Measurements from ENCODE around the gene PXMP2. TPM values are rescaled to one million over a fixed set of nuclear protein-coding genes. Genes with fewer than 3 reads are reported as not detected.
A peak's percentile ranks its signal among the peaks of the same experiment; 100 is the strongest.

The PXMP2 gene
- total RNA-seq, 1 experiment from 2014 or later, result 17.8 TPM

- Mint-ChIP-seq H3K27ac (peak overlapping the region; percentile 4 to 69 (median 15); a peak in 5 of 7 replicates), H3K27me3 (ENCODE audit: low read depth) (no peaks in the 10 kb centered on the region), H3K36me3 (ENCODE audit: insufficient read depth in 1 of 3, low read depth in 3 of 3) (peaks cover 0 to 55% (median 32%) of the 10 kb centered on the region in 3 experiments; a peak in 6 of 7 replicates), H3K4me1 (peaks cover 7 to 12% of the 10 kb centered on the region in 2 experiments; a peak in 3 of 4 replicates), H3K4me3 (no peak overlapping the region), H3K9me3 (peaks cover 0 to 12% of the 10 kb centered on the region in 2 experiments; a peak in 2 of 5 replicates)
- H3K18ac ChIP-seq (ENCODE audit: insufficient read length, low read depth, low read length), result no peak overlapping the region
- WGBS (ENCODE audit: extremely low coverage, insufficient read length, low lambda C conversion rate), result no CpG with 5 or more reads among the region's 9 CpGs
- DNase-seq, result no peak
- H3K79me1 ChIP-seq (ENCODE audit: insufficient read depth, low read depth, low read length, poor library complexity, severe bottlenecking), result no peaks in the 10 kb centered on the region
- no peak overlapping the region for H3K4me2 ChIP-seq (ENCODE audit: insufficient read depth, insufficient read length, low read length)
- H4K20me1 ChIP-seq (ENCODE audit: control insufficient read depth, insufficient read depth, insufficient read length), result no peaks in the 10 kb centered on the region
- no peak overlapping the region for H3K14ac ChIP-seq (ENCODE audit: insufficient read depth, low read length)
- H2BK5ac ChIP-seq (ENCODE audit: insufficient read length, low read length), result no peak overlapping the region
- H2BK20ac ChIP-seq (ENCODE audit: low read depth, low read length, poor library complexity, severe bottlenecking), result no peak overlapping the region
- H3K79me2 ChIP-seq (ENCODE audit: insufficient read depth, low read length), result no peaks in the 10 kb centered on the region
- no peak overlapping the region for H3K27ac ChIP-seq (ENCODE audit: insufficient read length, low read depth, low read length)
- H3K4ac ChIP-seq (ENCODE audit: low read depth, low read length), result no peak overlapping the region
- no peak overlapping the region for H2BK120ac ChIP-seq (ENCODE audit: low read depth, low read length, poor library complexity, severe bottlenecking)
- TF ChIP-seq CTCF (conservative IDR thresholded peaks at IDR 0.05), result no peak
- H3K23ac ChIP-seq (ENCODE audit: insufficient read length, low read depth, low read length), result no peak overlapping the region
- H2BK15ac ChIP-seq (ENCODE audit: low read depth, low read length), result no peak overlapping the region
- no peak overlapping the region for H2BK12ac ChIP-seq (ENCODE audit: insufficient read length, low read depth, low read length)
- no peak overlapping the region for H2AK5ac ChIP-seq (ENCODE audit: insufficient read length, low read length)
- H3K56ac ChIP-seq (ENCODE audit: insufficient read length, low read depth, low read length), result no peak overlapping the region
- H4K5ac ChIP-seq (ENCODE audit: insufficient read length, low read depth, low read length), result no peak overlapping the region
- no peak overlapping the region for H4K8ac ChIP-seq (replicated peaks; ENCODE audit: insufficient read length, low read depth, low read length)
- H3K4me1 ChIP-seq (ENCODE audit: insufficient read depth, low read length), result no peaks in the 10 kb centered on the region
- no peak overlapping the region for H4K91ac ChIP-seq (ENCODE audit: insufficient read length, low read depth, low read length)
- H2AFZ ChIP-seq (ENCODE audit: low read length), result no peak overlapping the region
- no peaks in the 10 kb centered on the region for H3K23me2 ChIP-seq (ENCODE audit: insufficient read length, low read depth, low read length, poor library complexity, severe bottlenecking)
- H3K9me3 ChIP-seq (ENCODE audit: control insufficient read depth, low read depth, low read length), result peaks cover 4% of the 10 kb centered on the region
- H3T11ph ChIP-seq (ENCODE audit: low read length), result no peak overlapping the region
- no peak overlapping the region for H3K9ac ChIP-seq (ENCODE audit: extremely low read depth, insufficient read length, low read length)
- H3K27me3 ChIP-seq (ENCODE audit: insufficient read depth, low read length), result peaks cover 3% of the 10 kb centered on the region; the same call in 1 of the 2 replicates
Measured at GRCh38 chr12:132703641-132704040, 16.3 kb downstream of the PXMP2 start.

All from H9 (cell line).